NCI-H1092 treated with DMSO at 0.1 percent for 48 hours (cell line): ENCODE results near the gene NXNL2.

Experiments used
- DNase-seq: peaks from one replicate; lab custom pipeline; 2025; lab: John Stamatoyannopoulos, UW

NXNL2 gene

GRCh38 chr9:88531920-88532698 is 2.9 kb upstream of the NXNL2 start:
- no peak for DNase-seq

DNA sequence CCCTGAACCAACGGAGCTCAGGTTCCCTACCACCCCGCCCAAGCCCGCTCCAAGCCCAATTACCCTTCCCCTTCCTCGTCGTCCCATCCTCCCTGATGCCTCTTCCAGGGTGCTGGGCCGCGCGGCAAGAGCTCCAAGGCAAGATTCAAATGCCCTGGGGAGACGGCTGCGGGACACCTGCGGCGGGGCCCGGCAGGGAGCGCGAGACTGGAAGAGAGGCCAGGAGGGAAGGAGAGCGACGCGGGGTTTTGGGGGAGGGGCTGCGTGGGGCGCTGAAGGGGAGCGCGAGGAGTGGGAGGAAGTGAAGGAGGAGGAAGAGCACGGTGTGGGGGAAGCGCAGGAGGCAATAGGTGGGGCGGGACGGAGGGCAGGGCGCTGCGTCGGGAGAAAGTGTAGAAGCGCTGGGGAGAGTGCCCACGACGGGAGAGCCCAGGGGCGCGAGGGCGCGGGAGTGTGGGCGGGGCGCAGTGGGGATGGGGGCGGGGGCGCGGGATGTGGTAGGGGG is 975 bp upstream of the NXNL2 start:
- DNase-seq = no peak

DNA sequence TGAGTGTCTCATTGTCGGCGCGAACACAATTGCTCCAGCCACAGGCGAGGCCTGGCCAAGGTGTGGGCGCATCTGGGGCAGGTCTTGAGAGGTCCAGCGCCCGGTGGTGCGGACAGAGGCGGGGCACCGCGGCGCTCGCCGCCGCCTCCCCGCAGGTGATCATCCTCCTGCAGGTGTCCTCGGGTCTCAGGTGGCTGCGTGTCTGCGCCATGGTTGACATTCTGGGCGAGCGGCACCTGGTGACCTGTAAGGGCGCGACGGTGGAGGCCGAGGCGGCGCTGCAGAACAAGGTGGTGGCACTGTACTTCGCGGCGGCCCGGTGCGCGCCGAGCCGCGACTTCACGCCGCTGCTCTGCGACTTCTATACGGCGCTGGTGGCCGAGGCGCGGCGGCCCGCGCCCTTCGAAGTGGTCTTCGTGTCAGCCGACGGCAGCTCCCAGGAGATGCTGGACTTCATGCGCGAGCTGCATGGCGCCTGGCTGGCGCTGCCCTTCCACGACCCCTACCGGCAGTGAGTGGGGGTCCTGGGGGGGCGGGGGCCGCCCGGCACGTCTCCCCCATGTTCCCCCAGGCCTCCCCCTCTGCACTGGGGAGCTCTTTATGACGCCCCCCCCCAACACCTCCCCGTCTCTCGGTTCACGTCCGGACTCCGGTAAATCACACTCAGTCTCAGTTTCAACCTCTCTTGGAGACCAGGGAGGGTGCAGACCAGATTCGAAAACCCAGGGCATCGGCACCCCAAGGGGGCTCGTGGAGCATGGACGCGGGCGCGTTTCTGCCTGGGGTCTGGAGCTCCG is 446 bp downstream of the NXNL2 start:
- no peak for DNase-seq

DNA sequence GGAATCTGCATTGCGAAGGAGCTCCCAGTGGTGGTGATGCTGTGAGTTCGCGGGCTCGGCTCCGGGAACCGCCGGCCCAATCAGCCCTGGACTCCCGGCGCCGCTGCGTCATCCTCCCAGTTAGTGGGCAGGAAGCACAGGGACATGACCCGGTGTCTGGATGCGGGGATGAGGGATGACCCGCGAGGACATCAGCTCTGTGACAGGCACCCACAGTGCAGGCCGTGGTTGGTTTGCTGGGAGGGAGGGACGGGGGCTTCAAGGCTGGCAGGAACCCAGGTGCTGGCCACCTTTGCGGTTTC is 996 bp downstream of the NXNL2 start:
- no peak for DNase-seq

DNA sequence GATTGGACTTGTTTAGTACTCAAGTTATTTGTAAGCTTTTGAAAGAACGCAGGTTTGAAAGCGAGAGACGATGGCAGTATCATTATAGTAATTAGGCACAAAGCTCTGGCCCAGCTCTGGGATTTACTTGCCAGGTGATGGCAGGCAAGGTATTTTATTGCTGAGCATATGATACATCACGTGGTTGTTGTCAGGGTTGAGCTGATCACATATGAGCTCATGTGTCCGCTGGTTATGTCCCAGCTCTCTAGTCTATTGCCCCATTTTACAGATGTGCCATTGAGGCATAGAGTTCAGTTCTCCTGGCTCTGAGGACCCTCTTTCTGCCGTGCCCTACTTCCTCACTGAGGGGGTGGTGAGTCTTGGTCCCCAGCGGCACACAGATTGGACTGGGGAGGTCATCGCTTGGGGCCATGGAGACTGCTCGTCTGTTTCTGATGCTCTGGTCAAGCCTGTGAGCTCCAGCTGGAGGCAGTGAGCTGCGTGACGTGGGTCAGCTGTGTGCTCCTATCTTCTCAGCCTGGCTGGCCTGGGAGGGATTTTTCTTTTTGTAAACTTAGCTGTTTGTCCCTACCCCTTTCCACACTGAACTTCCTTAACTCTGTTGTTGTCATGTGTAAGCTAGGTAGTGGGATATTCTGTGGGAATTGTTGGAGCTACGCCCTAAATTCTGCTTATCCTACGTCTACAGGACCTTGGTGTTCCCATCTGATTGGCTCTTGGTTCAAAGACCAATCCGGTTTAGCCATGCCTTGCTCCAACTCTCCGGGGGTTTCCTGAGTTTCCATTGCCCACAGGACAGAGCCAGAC is 2.2 kb downstream of the NXNL2 start:
- no peak for DNase-seq

- DNase-seq = no peak
Observed at GRCh38 chr9:88537761-88538091, 2.7 kb downstream of the NXNL2 start.

DNA sequence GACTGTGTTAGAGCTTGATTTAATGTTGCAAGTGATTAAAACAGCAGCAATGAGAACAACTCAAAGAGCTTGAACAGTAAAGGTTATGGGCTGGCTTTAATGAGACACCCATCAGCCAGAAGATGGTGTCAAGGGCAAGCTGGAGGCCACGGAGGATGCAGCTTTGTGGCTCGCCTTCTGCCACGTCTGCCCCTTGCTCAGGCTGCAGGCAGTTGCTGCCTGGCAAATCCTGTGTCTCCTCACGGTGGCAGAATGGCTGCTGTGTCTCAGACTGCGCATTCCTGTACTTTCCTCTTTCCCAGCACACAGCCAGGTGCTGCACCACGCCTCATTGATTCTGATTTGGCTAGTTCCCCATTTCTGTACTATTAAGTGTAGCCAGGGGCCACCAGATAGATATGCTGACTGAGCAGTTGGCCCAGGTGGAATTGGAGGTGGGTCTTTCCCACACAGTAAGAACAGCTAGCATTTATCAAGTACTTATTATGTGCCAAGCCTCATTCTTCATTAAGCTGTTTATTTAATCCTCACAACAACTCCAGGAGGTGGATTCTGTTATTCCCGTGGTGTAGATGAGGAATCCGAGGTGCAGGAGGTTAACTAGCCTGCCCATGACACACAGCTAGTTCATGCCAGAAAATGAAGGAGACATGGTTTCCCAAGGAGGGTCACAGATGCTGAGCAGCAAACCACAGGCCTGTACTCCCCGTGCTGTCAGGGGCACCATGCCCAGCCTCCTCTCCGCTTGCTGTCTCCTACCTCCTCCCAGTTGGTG is 3.5 kb downstream of the NXNL2 start:
- DNase-seq = no peak

- no peak for DNase-seq
Observed at GRCh38 chr9:88539246-88539645, 4.3 kb downstream of the NXNL2 start.

DNA sequence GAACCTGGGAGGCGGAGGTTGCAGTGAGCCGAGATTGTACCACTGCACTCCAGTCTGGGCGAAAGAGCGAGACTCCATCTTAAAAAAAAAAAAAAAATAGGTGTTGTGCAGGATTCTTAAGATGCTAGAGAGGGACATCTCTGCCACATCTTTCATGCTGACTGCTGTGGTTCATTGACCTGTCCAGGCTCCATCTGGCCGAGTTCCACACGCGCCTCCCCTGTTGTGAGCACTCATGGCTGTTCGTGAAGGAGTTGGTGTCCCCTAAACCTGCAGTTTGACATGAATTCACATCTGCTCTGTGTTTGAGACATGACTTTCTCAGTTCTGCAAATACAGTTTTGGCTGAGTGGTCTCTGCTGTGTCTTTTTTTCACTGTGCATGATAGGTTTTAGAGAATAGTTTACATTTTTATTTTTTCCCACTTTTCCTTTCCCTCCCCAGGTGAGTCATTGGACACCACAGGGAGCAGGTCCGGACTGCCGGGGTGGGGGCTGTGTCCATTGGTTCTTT is 5.3 kb downstream of the NXNL2 start:
- no peak for DNase-seq

- DNase-seq = no peak
Observed at GRCh38 chr9:88544245-88544644, 9.3 kb downstream of the NXNL2 start.

DNA sequence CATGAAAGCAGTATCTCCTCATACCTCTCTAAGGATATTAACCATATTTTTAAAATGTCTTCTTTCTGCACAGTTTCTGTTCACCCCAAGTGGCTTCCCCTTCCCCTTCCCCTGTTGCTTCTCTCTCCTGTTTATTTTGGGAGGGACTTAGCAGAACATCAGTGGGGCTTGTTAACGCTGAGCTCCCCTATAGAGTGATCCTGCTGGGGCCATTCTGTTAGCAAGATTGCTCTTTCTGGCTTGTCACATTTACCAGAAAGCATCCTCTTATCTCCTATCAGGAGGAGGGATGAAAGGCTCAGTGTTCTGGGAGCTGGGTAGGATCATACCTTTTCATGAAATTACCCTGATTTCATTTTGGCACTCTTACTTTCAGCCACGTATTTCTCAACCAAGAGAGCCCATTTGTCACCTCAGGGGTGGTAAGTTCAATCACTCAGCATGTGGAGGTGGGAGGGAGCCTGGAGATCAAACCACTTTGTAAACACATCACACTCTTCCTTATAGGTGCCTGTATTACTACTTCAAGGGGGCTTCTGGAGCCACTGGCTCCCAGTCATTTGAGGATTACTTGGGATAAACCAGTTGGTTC is 16.7 kb downstream of the NXNL2 start:
- DNase-seq = no peak

GRCh38 chr9:88553350-88553749 is 18.4 kb downstream of the NXNL2 start:
- DNase-seq = no peak

GRCh38 chr9:88555268-88555980 is 20.4 kb downstream of the NXNL2 start:
- no peak for DNase-seq

- no peak for DNase-seq
Observed at GRCh38 chr9:88559661-88560060, 24.7 kb downstream of the NXNL2 start.

DNA sequence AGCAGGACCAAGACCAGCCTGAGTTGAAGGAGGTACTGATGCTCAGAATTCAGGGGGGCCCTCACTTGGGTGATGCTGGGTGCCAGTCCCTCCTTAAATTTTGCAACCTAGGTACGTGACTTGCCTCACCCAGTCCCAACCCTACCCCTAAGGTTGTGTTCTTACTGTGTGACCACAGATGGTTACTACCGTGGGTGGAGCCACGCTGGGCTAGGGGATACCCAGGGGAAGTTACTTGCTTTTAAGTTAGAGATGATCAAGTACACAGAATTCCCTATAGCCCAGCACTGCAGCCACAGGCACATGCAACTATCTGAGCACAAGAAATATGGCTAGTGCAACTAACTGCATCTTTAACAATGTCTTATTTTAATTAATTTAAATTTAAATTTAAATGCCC is 32.9 kb downstream of the NXNL2 start:
- no peak for DNase-seq

DNA sequence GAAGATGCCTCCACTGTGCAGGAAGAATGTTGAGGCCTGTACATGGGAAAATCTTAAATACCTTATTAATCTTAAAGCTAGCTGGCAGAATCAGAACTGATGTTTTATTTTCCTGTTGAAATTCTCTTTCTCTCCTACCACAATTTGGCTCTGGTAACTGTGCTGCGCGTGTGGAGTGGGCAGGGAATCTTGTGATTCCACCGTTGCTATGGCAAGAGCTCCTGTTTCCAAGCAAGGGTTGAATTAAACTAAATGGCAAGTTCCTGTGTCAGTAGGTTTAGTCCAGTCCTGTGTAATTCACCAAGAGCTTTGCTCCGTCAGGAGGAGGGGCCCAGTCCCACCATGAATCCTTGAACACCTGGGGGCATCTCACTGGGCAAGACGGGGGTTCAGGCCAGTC is 36.4 kb downstream of the NXNL2 start:
- DNase-seq = no peak

- DNase-seq = no peak
Observed at GRCh38 chr9:88572684-88573083, 37.7 kb downstream of the NXNL2 start.

DNA sequence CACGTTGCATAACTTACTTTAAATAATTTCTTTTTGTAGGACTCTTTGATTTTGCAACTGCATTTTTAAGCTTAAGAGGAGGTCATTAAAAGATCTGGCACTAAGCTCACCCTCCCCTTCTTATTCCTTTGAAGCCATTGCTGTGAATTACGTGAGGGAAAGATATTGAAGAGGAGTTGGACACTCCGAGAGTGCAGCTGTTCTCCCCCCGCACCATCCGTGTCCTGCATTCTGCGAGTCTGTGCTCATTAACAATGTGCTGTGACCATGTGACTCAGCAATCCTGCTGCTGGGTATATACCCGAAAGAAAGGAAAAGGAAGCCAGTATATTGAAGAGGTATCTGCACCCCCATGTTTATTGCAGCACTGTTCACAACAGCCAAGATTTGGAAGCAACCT is 40.0 kb downstream of the NXNL2 start:
- no peak for DNase-seq

DNA sequence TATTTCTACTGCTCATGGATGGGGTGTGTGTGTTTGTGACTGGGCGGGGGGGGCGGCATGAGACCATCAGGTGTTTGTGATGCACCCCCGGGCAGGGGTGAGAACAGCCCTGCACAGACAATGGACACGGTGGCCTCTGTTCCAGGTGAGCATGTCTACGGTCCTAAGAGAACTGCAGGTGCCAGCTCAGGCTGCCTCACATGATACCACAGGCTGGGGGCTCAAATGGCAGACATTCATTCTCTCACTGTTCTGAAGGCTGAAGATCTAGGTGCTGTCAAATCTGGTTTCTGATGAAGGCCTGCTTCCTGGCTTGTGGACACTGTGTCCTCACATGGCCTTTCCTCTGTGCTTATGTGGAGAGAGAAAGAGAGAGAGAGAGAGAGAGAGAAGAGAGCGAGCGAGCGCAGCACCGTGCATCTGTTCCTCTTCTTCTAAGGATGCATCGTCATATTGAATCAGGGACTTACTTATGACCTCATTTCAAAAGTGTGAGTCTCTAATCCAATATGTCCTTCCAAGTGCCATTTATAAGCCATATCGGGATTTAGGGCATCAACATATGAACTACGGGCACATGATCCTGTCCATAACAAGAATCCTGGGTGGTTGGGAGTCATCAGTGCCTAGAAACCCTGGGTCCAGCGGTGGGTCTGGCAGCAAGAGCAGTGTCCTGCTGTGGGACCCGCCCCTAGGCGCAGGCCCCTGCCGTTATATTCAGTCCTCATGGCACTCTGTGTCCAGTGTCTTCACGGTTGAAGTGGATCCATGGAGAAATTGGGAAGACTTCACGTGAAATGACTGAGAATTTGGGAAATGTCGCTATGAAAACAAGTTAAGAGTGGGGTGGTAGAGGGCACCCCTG is 42.5 kb downstream of the NXNL2 start:
- DNase-seq = no peak
